HCT116 (cell line): ENCODE results near the gene RUNDC1. TPM values are rescaled to one million over a fixed set of nuclear protein-coding genes. Genes with fewer than 3 reads are reported as not detected.

Experiments
- ATAC-seq: fragments of 200-7000 bp; cut with Tn5 transposase; 2 replicates; pipeline ENCODE4 v1.9.1; 2020; ENCODE audit warnings: mild to moderate bottlenecking, moderate library complexity
- BruUV-seq: library from RNA; stranded (reverse); fragments of 400-500 nt; replicated peaks from 2 replicates; lab custom pipeline; 2021; lab: Mats Ljungman, UMichigan
- CTCF ChIA-PET: fragments of 300-600 bp; sonication (Branson Sonifier 250); formaldehyde crosslinking; loops from one replicate; lab custom pipeline; 2021; ENCODE audit warnings: antibody characterized with exemption; lab: Charles Lee
- POLR2A ChIA-PET: fragments of 300-600, 350-600 bp; sonication (Branson Sonifier 250); formaldehyde crosslinking; loops from one replicate; lab custom pipeline; 2021; ENCODE audit warnings: antibody characterized with exemption; lab: Charles Lee
- RAD21 ChIA-PET, 2 experiments: fragments of 300-600 bp; sonication (Branson Sonifier 250); formaldehyde crosslinking; loops; one replicate each; lab custom pipeline; 2023; ENCODE audit warnings: low total read pairs in 2 of 2; ENCODE audit not compliant: uncharacterized antibody in 2 of 2, unreplicated experiment in 2 of 2, low non-redundant PET in 1 of 2; lab: Charles Lee
- DNase-seq: peaks from one replicate; pipeline ENCODE4 v3.0.0-alpha.2; 2010; ENCODE audit warnings: low read depth, low spot score
- H2AFZ ChIP-seq: fragments of 200-600 bp; shearing (Covaris generic), sonication (generic); 2 replicates; pipeline ENCODE4 v1.6.1; 2017; ENCODE audit warnings: low read depth, mixed run types, mixed read lengths, antibody characterized with exemption, low read length; ENCODE audit not compliant: poor library complexity, severe bottlenecking
- H3K27ac ChIP-seq: 2 replicates; pipeline ENCODE4 v1.5.1; 2012; ENCODE audit warnings: low read depth, low read length
- H3K27me3 ChIP-seq: fragments of 200-600 bp; sonication (generic); 2 replicates; pipeline ENCODE4 v1.6.1; 2016; ENCODE audit warnings: mixed run types, low read length, mixed read lengths; ENCODE audit not compliant: insufficient read depth
- H3K36me3 ChIP-seq, 2 experiments: fragments of 200-500 bp in 1 of 2; fragments of 200-600 bp in 1 of 2; sonication (Bioruptor generic) in 1 of 2; sonication (generic) in 1 of 2; 2 replicates each; pipeline versions ENCODE4 v1.5.1 to v1.6.1; 2014 to 2016; ENCODE audit warnings: low read length in 2 of 2, inconsistent platforms in 1 of 2, mixed read lengths in 1 of 2, mixed run types in 1 of 2; ENCODE audit not compliant: insufficient read depth in 2 of 2, control insufficient read depth in 1 of 2
- H3K4me1 ChIP-seq, 2 experiments: fragments of 200-600 bp in 1 of 2; sonication (generic) in 1 of 2; 2 replicates each; pipeline versions ENCODE4 v1.5.1 to v1.6.1; 2012 to 2017; ENCODE audit warnings: low read length in 2 of 2, inconsistent platforms in 1 of 2, mild to moderate bottlenecking in 1 of 2, mixed read lengths in 1 of 2, mixed run types in 1 of 2, moderate library complexity in 1 of 2; ENCODE audit not compliant: insufficient read depth in 2 of 2, control insufficient read depth in 1 of 2
- H3K4me2 ChIP-seq: fragments of 200-600 bp; sonication (generic); 2 replicates; pipeline ENCODE4 v1.6.1; 2017; ENCODE audit warnings: mixed run types, low read length, mixed read lengths
- H3K4me3 ChIP-seq, 2 experiments: fragments of 200-600 bp in 1 of 2; sonication (generic) in 1 of 2; replicated peaks in 1 of 2; 2 replicates each; pipeline ENCODE4 v1.5.1; 2011 to 2016; ENCODE audit warnings: low read length in 2 of 2, control low read depth in 1 of 2, low read depth in 1 of 2, mild to moderate bottlenecking in 1 of 2, mixed read lengths in 1 of 2, mixed run types in 1 of 2
- H3K79me2 ChIP-seq: fragments of 200-600 bp; sonication (generic); 2 replicates; pipeline ENCODE4 v1.6.1; 2017; ENCODE audit warnings: mild to moderate bottlenecking, mixed run types, low read length, moderate library complexity, mixed read lengths; ENCODE audit not compliant: insufficient read depth
- H3K9ac ChIP-seq: fragments of 200-600 bp; sonication (generic); 2 replicates; pipeline ENCODE4 v1.6.1; 2016; ENCODE audit warnings: low read length, mixed read lengths
- H3K9me2 ChIP-seq: fragments of 200-600 bp; sonication (generic), shearing (Covaris generic); 2 replicates; pipeline ENCODE4 v1.6.1; 2017; ENCODE audit warnings: mixed run types, mild to moderate bottlenecking, moderate library complexity; ENCODE audit not compliant: insufficient read depth
- H3K9me3 ChIP-seq, 2 experiments: fragments of 200-500 bp in 1 of 2; fragments of 200-600 bp in 1 of 2; sonication (Bioruptor generic) in 1 of 2; sonication (generic) in 1 of 2; 2 replicates each; pipeline ENCODE4 v1.6.1; 2014 to 2017; ENCODE audit warnings: low read length in 2 of 2, mixed read lengths in 2 of 2, inconsistent platforms in 1 of 2, low read depth in 1 of 2, mild to moderate bottlenecking in 1 of 2, mixed run types in 1 of 2, moderate library complexity in 1 of 2; ENCODE audit not compliant: control insufficient read depth in 1 of 2, insufficient read depth in 1 of 2
- H4K20me1 ChIP-seq: fragments of 200-600 bp; sonication (generic), shearing (Covaris generic); 2 replicates; pipeline ENCODE4 v1.6.1; 2017; ENCODE audit warnings: mixed run types, mild to moderate bottlenecking, moderate library complexity; ENCODE audit not compliant: insufficient read depth
- ATF3 ChIP-seq: IDR thresholded peaks from 2 replicates; pipeline ENCODE4 v1.6.1; 2012
- CBX3 ChIP-seq: IDR thresholded peaks from 2 replicates; pipeline ENCODE4 v1.6.1; 2012; ENCODE audit warnings: low read depth
- CEBPB ChIP-seq: IDR thresholded peaks from 2 replicates; pipeline ENCODE4 v1.6.1; 2012; ENCODE audit warnings: low read depth
- EZH2phosphoT487 ChIP-seq: fragments of 200-600 bp; IDR thresholded peaks from 2 replicates; pipeline ENCODE4 v1.6.1; 2018; ENCODE audit warnings: antibody characterized with exemption, borderline replicate concordance
- MAX ChIP-seq: IDR thresholded peaks from 2 replicates; pipeline ENCODE4 v1.6.1; 2012
- POLR2A ChIP-seq: IDR thresholded peaks from 2 replicates; pipeline ENCODE4 v1.7.0; 2011; ENCODE audit warnings: borderline replicate concordance; ENCODE audit not compliant: insufficient read depth, insufficient read length; ENCODE audit errors: extremely low read depth
- POLR2AphosphoS5 ChIP-seq: IDR thresholded peaks from 2 replicates; pipeline ENCODE4 v1.6.1; 2011; ENCODE audit warnings: mild to moderate bottlenecking, low read depth, low read length, moderate library complexity
- RAD21 ChIP-seq: IDR thresholded peaks from 2 replicates; pipeline ENCODE4 v1.6.1; 2012; ENCODE audit warnings: low read depth, mild to moderate bottlenecking
- REST ChIP-seq: IDR thresholded peaks from 2 replicates; pipeline ENCODE4 v1.6.1; 2012; ENCODE audit warnings: low read depth
- SIN3A ChIP-seq: IDR thresholded peaks from 2 replicates; pipeline ENCODE4 v1.6.1; 2012; ENCODE audit warnings: low read depth
- SP1 ChIP-seq: IDR thresholded peaks from 2 replicates; pipeline ENCODE4 v1.6.1; 2012; ENCODE audit warnings: low read depth
- YY1 ChIP-seq: IDR thresholded peaks from 2 replicates; pipeline ENCODE4 v1.6.1; 2011; ENCODE audit warnings: low read length, low read depth, moderate library complexity, mild to moderate bottlenecking; ENCODE audit not compliant: insufficient replicate concordance; ENCODE audit errors: extremely low read depth
- ZFX ChIP-seq: fragments of 450-650 bp; IDR thresholded peaks from 2 replicates; pipeline ENCODE4 v1.6.1; 2017
- intact Hi-C: fragments of 100-400 bp; cut with micrococcal nuclease; formaldehyde crosslinking; loops from 2 replicates; pipeline ENCODE4 v1.10.0; 2022
- total RNA-seq: library from RNA; stranded (reverse); gene quantifications from one replicate; pipeline ENCODE4 v1.2.1, GENCODE V29; 2021; ENCODE audit not compliant: unreplicated experiment

The RUNDC1 gene
- total RNA-seq, 1 experiment from 2014 or later, result 13.0 TPM

GRCh38 chr17:42964161-42964932 lies 16.0 kb upstream of the RUNDC1 start, which contains the start of gene AARSD1:
Gene AARSD1, minus strand, starts transcription at chr17:42964454. Its CDS starts 14 bp downstream, at chr17:42964440.
- H3K36me3 ChIP-seq, result peaks cover 12 to 30% of the 10 kb centered on the region in 2 experiments
- H3K9me2 ChIP-seq, result no peaks in the 10 kb centered on the region
- H4K20me1 ChIP-seq, result no peaks in the 10 kb centered on the region
- TF ChIP-seq ATF3 (no peak), SP1 (peak; percentile 57; the same call in 1 of the 2 replicates), POLR2A (peak; percentile 76), REST (no peak), POLR2AphosphoS5 (peak; percentile 90), RAD21 (no peak), EZH2phosphoT487 (no peak), CEBPB (no peak), YY1 (peak; percentile 93), ZFX (no peak; the same call in 1 of the 2 replicates), SIN3A (peak; percentile 92), MAX (peak; percentile 97), CBX3 (no peak)
- no peaks in the 10 kb centered on the region for H3K9me3 ChIP-seq
- H3K4me1 ChIP-seq, result peaks cover 8 to 23% of the 10 kb centered on the region in 2 experiments; a peak in 3 of 4 replicates
- ChIA-PET CTCF (interaction anchor here (0.7 to 1.7 kb wide), 3 partner anchors 16 to 139 kb away, joined by 4 to 8 read pairs (median 7); partner anchors contain the start of genes RPL27 and RUNDC1), POLR2A (interaction anchor here (0.6 to 1.4 kb wide), 6 partner anchors 27 to 288 kb away, joined by 3 to 15 read pairs (median 3); partner anchors contain the start of genes IFI35, RPL27 and VAT1), RAD21 (interaction anchor here (0.7 to 1.0 kb wide), 2 partner anchors 34 to 250 kb away, joined by 3 to 5 read pairs; partner anchors contain the start of gene RPL27 (in 1 of the 2))
- peak; percentile 90 for ATAC-seq
- peak; percentile 93 for DNase-seq
- no peak within 1 kb of the TSS for H2AFZ ChIP-seq
- H3K4me2 ChIP-seq, result peak within 1 kb of the TSS; percentile 85
- H3K9ac ChIP-seq, result peak within 1 kb of the TSS; percentile 96
- BruUV-seq, result TSS peak; percentile 93
- peaks cover 37% of the 10 kb centered on the region for H3K79me2 ChIP-seq
- peak within 1 kb of the TSS; percentile 89 to 98 for H3K4me3 ChIP-seq
- H3K27me3 ChIP-seq, result no peaks in the 10 kb centered on the region
- intact Hi-C loops, result no loop called here
- peak within 1 kb of the TSS; percentile 80 for H3K27ac ChIP-seq
